ENCODE measurements around the gene DHRS1. TPM values are rescaled to one million over a fixed set of nuclear protein-coding genes. Genes with fewer than 3 reads are reported as not detected.

DHRS1 gene
- total and polyA plus RNA-seq, 9 of the 15 experiments (the other 6 are each of a cell fraction or from before 2014, with no cell fraction given): 7.3 to 33.6 (median 13.3) TPM

GRCh38 chr14:24261969-24262327, 37.6 kb downstream of the DHRS1 start:
- FAIRE-seq (no peak), DNase-seq (ENCODE audit: extremely low read depth in 1 of 4, low spot score in 3 of 4) (no peak), ATAC-seq (no peak)
- Histone ChIP-seq H3K4me2 (ENCODE audit: insufficient read depth, low read length) (no peak overlapping the region), H3K27ac (ENCODE audit: extremely low read depth, low read depth, low read length) (no peak overlapping the region), H3K79me2 (ENCODE audit: control insufficient read depth, insufficient read depth, low read length) (no peaks in the 10 kb centered on the region), H2AFZ (ENCODE audit: low read depth, low read length) (no peak overlapping the region), H4K20me1 (replicated peaks; ENCODE audit: control insufficient read depth, insufficient read depth, low read length) (no peaks in the 10 kb centered on the region), H3K9me1 (ENCODE audit: control insufficient read depth, insufficient read depth, low read length) (no peaks in the 10 kb centered on the region), H3K36me3 (ENCODE audit: control insufficient read depth, insufficient read depth, low read length) (no peaks in the 10 kb centered on the region), H3K4me3 (no peak overlapping the region), H3K27me3 (ENCODE audit: control insufficient read depth in 2 of 2, insufficient read depth in 2 of 2, low read length in 2 of 2) (no peaks in the 10 kb centered on the region), H3K9ac (ENCODE audit: insufficient read depth in 1 of 2, low read depth in 2 of 2, low read length in 2 of 2) (peak overlapping the region in 1 of 2 experiments; percentile 9; a peak in 1 of 4 replicates), H3K9me3 (replicated peaks; ENCODE audit: control insufficient read depth, insufficient read depth, low read depth, low read length) (no peaks in the 10 kb centered on the region), H3K4me1 (replicated peaks in 1 of 2; ENCODE audit: control insufficient read depth in 2 of 2, insufficient read depth in 2 of 2, low read length in 2 of 2) (peaks cover 6 to 51% of the 10 kb centered on the region in 2 experiments; a peak in 4 of 5 replicates)
- WGBS (ENCODE audit: insufficient coverage, low coverage, missing lambda C conversion rate): 72% methylated on average over 11 of the region's 19 CpGs
- POLR2A ChIA-PET: interaction anchor here (1.0 to 1.6 kb wide), 3 partner anchors 8 to 175 kb away, joined by 3 to 4 read pairs (median 4); no protein-coding TSS in a partner anchor
- in situ Hi-C loops (cut with MboI) (no loop called here), intact Hi-C loops (cut with micrococcal nuclease) (no loop called here)
- no TSS peak for BruUV-seq (replicated peaks)
- TF ChIP-seq ZNF449 (CRISPR knock-in tag; IDR thresholded peaks at IDR 0.05) (no peak), ZNF253 (CRISPR knock-in tag; conservative IDR thresholded peaks at IDR 0.05) (no peak), RBM14 (IDR thresholded peaks at IDR 0.05; ENCODE audit: borderline replicate concordance, insufficient read depth, low read depth, low read length) (no peak), ZNF830 (CRISPR knock-in tag; IDR thresholded peaks at IDR 0.05) (no peak), FOXJ2 (tag; IDR thresholded peaks at IDR 0.05) (no peak), CBX3 (IDR thresholded peaks at IDR 0.05; ENCODE audit: borderline replicate concordance in 1 of 2, low read length in 2 of 2) (no peak), UBTF (IDR thresholded peaks at IDR 0.05; ENCODE audit: borderline replicate concordance in 1 of 2, low read depth in 2 of 2, low read length in 2 of 2) (no peak), LEF1 (IDR thresholded peaks at IDR 0.05) (no peak)
- CTCF ChIA-PET (ENCODE audit: low intra/inter-chr PET ratio): no interaction called here

Measured in K562 (cell line).